ENCODE results near the gene ENTREP3.
"Not testable (repeated sequence)": the region's sequence is repeated elsewhere in the genome, so short reads cannot be mapped to it uniquely, and the experiment has no call there.

GRCh38 chr1:155235375-155235774, 19.9 kb downstream of the ENTREP3 start:
- TF ChIP-seq, protein P1, sequence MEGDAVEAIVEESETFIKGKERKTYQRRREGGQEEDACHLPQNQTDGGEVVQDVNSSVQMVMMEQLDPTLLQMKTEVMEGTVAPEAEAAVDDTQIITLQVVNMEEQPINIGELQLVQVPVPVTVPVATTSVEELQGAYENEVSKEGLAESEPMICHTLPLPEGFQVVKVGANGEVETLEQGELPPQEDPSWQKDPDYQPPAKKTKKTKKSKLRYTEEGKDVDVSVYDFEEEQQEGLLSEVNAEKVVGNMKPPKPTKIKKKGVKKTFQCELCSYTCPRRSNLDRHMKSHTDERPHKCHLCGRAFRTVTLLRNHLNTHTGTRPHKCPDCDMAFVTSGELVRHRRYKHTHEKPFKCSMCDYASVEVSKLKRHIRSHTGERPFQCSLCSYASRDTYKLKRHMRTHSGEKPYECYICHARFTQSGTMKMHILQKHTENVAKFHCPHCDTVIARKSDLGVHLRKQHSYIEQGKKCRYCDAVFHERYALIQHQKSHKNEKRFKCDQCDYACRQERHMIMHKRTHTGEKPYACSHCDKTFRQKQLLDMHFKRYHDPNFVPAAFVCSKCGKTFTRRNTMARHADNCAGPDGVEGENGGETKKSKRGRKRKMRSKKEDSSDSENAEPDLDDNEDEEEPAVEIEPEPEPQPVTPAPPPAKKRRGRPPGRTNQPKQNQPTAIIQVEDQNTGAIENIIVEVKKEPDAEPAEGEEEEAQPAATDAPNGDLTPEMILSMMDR (IDR thresholded peaks at IDR 0.05 in 2 of 3, conservative IDR thresholded peaks at IDR 0.05 in 1 of 3; ENCODE audit: borderline replicate concordance in 1 of 3, insufficient read depth in 1 of 3, low read depth in 2 of 3, low read length in 2 of 3) = not testable (repeated sequence)
- not testable (repeated sequence) for TF ChIP-seq EZH2phosphoT487 (IDR thresholded peaks at IDR 0.05; ENCODE audit: borderline replicate concordance); POLR2A (IDR thresholded peaks at IDR 0.05; ENCODE audit: borderline replicate concordance, extremely low read depth, insufficient read depth, insufficient read length); EZH2 (IDR thresholded peaks at IDR 0.05); POLR2AphosphoS5 (IDR thresholded peaks at IDR 0.05; ENCODE audit: low read depth, low read length); FOSL1 (IDR thresholded peaks at IDR 0.05; ENCODE audit: low read depth); SRF (IDR thresholded peaks at IDR 0.05; ENCODE audit: low read depth); MAX (IDR thresholded peaks at IDR 0.05)

Data from HCT116 (cell line).